ENCODE results near the gene VPS13A. TPM values are rescaled to one million over a fixed set of nuclear protein-coding genes. Genes with fewer than 3 reads are reported as not detected.

Gene VPS13A
- polyA plus RNA-seq, 1 donor from 2014 or later, result 20.6 TPM

- no peaks in the 10 kb centered on the region for H3K36me3 ChIP-seq (ENCODE audit: insufficient read depth, low read length)
- H3K9me2 ChIP-seq (ENCODE audit: insufficient read depth, low read length), result no peaks in the 10 kb centered on the region
- H3F3A ChIP-seq (ENCODE audit: insufficient read depth, low read length, poor library complexity, severe bottlenecking), result no peaks in the 10 kb centered on the region
- no peaks in the 10 kb centered on the region for H4K20me1 ChIP-seq (ENCODE audit: insufficient read depth)
- no peak overlapping the region for H3K9ac ChIP-seq (ENCODE audit: low read length)
- no peaks in the 10 kb centered on the region for H3K27me3 ChIP-seq (ENCODE audit: insufficient read depth, low read depth, low read length)
- no peak overlapping the region for H3K27ac ChIP-seq (ENCODE audit: low read length)
- TF ChIP-seq EZH2 (IDR thresholded peaks at IDR 0.05; ENCODE audit: borderline replicate concordance, insufficient read depth, low read length, poor library complexity, severe bottlenecking) (no peak), SMC3 (conservative IDR thresholded peaks at IDR 0.05; ENCODE audit: poor library complexity) (no peak), EP300 (conservative IDR thresholded peaks at IDR 0.05; ENCODE audit: poor library complexity, severe bottlenecking) (no peak), REST (IDR thresholded peaks at IDR 0.05; ENCODE audit: borderline replicate concordance) (no peak)
- no peak overlapping the region for H3K4me3 ChIP-seq (ENCODE audit: low read length)
- H3K9me3 ChIP-seq (ENCODE audit: low read length), result no peaks in the 10 kb centered on the region
- no peak overlapping the region for H2AFZ ChIP-seq (ENCODE audit: low read depth, low read length)
- no peak overlapping the region for H3K4me2 ChIP-seq (ENCODE audit: low read length)
- H3K79me2 ChIP-seq (replicated peaks; ENCODE audit: insufficient read depth, low read length), result peaks cover 11% of the 10 kb centered on the region
These were observed 10.9 kb downstream of the VPS13A start for GRCh38 chr9:77188242-77188641.

GRCh38 chr9:77194423-77194822 lies 17.1 kb downstream of the VPS13A start:
- H3K79me2 ChIP-seq (replicated peaks; ENCODE audit: insufficient read depth, low read length), result peaks cover 2% of the 10 kb centered on the region

More at GRCh38 chr9:77194423-77194822, 17.1 kb downstream of the VPS13A start:
- no peaks in the 10 kb centered on the region for H3K9me2 ChIP-seq (ENCODE audit: insufficient read depth, low read length)
- no peaks in the 10 kb centered on the region for H4K20me1 ChIP-seq (ENCODE audit: insufficient read depth)
- no peaks in the 10 kb centered on the region for H3K36me3 ChIP-seq (ENCODE audit: insufficient read depth, low read length)
- TF ChIP-seq EZH2 (IDR thresholded peaks at IDR 0.05; ENCODE audit: borderline replicate concordance, insufficient read depth, low read length, poor library complexity, severe bottlenecking), result no peak
- TF ChIP-seq REST (IDR thresholded peaks at IDR 0.05; ENCODE audit: borderline replicate concordance), result no peak
- no peak for TF ChIP-seq CTCF (IDR thresholded peaks at IDR 0.05; ENCODE audit: poor library complexity, severe bottlenecking)
- no peak for TF ChIP-seq RAD21 (conservative IDR thresholded peaks at IDR 0.05)
- no peak for TF ChIP-seq EP300 (conservative IDR thresholded peaks at IDR 0.05; ENCODE audit: poor library complexity, severe bottlenecking)
- no peak overlapping the region for H3K27ac ChIP-seq (ENCODE audit: low read length)
- no peaks in the 10 kb centered on the region for H3K9me3 ChIP-seq (ENCODE audit: low read length)
- no peaks in the 10 kb centered on the region for H3F3A ChIP-seq (ENCODE audit: insufficient read depth, low read length, poor library complexity, severe bottlenecking)
- H3K27me3 ChIP-seq (ENCODE audit: insufficient read depth, low read depth, low read length), result no peaks in the 10 kb centered on the region
- H3K4me3 ChIP-seq (ENCODE audit: low read length), result no peak overlapping the region
- no peak overlapping the region for H3K9ac ChIP-seq (ENCODE audit: low read length)
- H2AFZ ChIP-seq (ENCODE audit: low read depth, low read length), result no peak overlapping the region
- no peak overlapping the region for H3K4me2 ChIP-seq (ENCODE audit: low read length)

Measured in neural cell (in vitro differentiated cells).